ENCODE data around the gene EFCAB5. TPM values are rescaled to one million over a fixed set of nuclear protein-coding genes. Genes with fewer than 3 reads are reported as not detected.

EFCAB5 gene
- total and polyA plus RNA-seq, 10 of the 15 experiments (the other 5 are each of a cell fraction or from before 2014, with no cell fraction given): 0.39 to 2.6 (median 1.0) TPM

- TF ChIP-seq, protein P1, sequence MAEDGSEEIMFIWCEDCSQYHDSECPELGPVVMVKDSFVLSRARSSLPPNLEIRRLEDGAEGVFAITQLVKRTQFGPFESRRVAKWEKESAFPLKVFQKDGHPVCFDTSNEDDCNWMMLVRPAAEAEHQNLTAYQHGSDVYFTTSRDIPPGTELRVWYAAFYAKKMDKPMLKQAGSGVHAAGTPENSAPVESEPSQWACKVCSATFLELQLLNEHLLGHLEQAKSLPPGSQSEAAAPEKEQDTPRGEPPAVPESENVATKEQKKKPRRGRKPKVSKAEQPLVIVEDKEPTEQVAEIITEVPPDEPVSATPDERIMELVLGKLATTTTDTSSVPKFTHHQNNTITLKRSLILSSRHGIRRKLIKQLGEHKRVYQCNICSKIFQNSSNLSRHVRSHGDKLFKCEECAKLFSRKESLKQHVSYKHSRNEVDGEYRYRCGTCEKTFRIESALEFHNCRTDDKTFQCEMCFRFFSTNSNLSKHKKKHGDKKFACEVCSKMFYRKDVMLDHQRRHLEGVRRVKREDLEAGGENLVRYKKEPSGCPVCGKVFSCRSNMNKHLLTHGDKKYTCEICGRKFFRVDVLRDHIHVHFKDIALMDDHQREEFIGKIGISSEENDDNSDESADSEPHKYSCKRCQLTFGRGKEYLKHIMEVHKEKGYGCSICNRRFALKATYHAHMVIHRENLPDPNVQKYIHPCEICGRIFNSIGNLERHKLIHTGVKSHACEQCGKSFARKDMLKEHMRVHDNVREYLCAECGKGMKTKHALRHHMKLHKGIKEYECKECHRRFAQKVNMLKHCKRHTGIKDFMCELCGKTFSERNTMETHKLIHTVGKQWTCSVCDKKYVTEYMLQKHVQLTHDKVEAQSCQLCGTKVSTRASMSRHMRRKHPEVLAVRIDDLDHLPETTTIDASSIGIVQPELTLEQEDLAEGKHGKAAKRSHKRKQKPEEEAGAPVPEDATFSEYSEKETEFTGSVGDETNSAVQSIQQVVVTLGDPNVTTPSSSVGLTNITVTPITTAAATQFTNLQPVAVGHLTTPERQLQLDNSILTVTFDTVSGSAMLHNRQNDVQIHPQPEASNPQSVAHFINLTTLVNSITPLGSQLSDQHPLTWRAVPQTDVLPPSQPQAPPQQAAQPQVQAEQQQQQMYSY (CRISPR knock-in tag; IDR thresholded peaks at IDR 0.05): no peak
- TF ChIP-seq NR2C1 (IDR thresholded peaks at IDR 0.05) (no peak), MEF2B (IDR thresholded peaks at IDR 0.05; ENCODE audit: partially characterized antibody, poor library complexity, severe bottlenecking) (no peak), WRNIP1 (IDR thresholded peaks at IDR 0.05; ENCODE audit: borderline replicate concordance, low read depth, low read length) (0 out of 2 replicates have a peak, but pooled peaks have one; percentile 45), ZZZ3 (IDR thresholded peaks at IDR 0.05; ENCODE audit: control insufficient read depth, insufficient read length, low read depth) (no peak), RCOR1 (conservative IDR thresholded peaks at IDR 0.05; ENCODE audit: low read depth, low read length) (no peak), RAD51 (IDR thresholded peaks at IDR 0.05) (no peak; the same call in 1 of the 2 replicates), SIX5 (IDR thresholded peaks at IDR 0.05; ENCODE audit: low read depth, low read length, severe bottlenecking) (no peak), ZNF217 (IDR thresholded peaks at IDR 0.05) (no peak), BMI1 (IDR thresholded peaks at IDR 0.05; ENCODE audit: borderline replicate concordance) (no peak), FOXK2 (IDR thresholded peaks at IDR 0.05) (no peak), SMAD1 (IDR thresholded peaks at IDR 0.05; ENCODE audit: low read depth, partially characterized antibody) (peak; percentile 83), TBL1XR1 (IDR thresholded peaks at IDR 0.05; ENCODE audit: low read depth, low read length) (no peak), SREBF2 (IDR thresholded peaks at IDR 0.05; ENCODE audit: low read length) (no peak)
- TF ChIP-seq, protein P2, sequence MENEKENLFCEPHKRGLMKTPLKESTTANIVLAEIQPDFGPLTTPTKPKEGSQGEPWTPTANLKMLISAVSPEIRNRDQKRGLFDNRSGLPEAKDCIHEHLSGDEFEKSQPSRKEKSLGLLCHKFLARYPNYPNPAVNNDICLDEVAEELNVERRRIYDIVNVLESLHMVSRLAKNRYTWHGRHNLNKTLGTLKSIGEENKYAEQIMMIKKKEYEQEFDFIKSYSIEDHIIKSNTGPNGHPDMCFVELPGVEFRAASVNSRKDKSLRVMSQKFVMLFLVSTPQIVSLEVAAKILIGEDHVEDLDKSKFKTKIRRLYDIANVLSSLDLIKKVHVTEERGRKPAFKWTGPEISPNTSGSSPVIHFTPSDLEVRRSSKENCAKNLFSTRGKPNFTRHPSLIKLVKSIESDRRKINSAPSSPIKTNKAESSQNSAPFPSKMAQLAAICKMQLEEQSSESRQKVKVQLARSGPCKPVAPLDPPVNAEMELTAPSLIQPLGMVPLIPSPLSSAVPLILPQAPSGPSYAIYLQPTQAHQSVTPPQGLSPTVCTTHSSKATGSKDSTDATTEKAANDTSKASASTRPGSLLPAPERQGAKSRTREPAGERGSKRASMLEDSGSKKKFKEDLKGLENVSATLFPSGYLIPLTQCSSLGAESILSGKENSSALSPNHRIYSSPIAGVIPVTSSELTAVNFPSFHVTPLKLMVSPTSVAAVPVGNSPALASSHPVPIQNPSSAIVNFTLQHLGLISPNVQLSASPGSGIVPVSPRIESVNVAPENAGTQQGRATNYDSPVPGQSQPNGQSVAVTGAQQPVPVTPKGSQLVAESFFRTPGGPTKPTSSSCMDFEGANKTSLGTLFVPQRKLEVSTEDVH (IDR thresholded peaks at IDR 0.05; ENCODE audit: low read depth, partially characterized antibody): no peak
- TF ChIP-seq, protein P3, sequence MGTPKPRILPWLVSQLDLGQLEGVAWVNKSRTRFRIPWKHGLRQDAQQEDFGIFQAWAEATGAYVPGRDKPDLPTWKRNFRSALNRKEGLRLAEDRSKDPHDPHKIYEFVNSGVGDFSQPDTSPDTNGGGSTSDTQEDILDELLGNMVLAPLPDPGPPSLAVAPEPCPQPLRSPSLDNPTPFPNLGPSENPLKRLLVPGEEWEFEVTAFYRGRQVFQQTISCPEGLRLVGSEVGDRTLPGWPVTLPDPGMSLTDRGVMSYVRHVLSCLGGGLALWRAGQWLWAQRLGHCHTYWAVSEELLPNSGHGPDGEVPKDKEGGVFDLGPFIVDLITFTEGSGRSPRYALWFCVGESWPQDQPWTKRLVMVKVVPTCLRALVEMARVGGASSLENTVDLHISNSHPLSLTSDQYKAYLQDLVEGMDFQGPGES (IDR thresholded peaks at IDR 0.05): no peak
- TF ChIP-seq, protein P4, sequence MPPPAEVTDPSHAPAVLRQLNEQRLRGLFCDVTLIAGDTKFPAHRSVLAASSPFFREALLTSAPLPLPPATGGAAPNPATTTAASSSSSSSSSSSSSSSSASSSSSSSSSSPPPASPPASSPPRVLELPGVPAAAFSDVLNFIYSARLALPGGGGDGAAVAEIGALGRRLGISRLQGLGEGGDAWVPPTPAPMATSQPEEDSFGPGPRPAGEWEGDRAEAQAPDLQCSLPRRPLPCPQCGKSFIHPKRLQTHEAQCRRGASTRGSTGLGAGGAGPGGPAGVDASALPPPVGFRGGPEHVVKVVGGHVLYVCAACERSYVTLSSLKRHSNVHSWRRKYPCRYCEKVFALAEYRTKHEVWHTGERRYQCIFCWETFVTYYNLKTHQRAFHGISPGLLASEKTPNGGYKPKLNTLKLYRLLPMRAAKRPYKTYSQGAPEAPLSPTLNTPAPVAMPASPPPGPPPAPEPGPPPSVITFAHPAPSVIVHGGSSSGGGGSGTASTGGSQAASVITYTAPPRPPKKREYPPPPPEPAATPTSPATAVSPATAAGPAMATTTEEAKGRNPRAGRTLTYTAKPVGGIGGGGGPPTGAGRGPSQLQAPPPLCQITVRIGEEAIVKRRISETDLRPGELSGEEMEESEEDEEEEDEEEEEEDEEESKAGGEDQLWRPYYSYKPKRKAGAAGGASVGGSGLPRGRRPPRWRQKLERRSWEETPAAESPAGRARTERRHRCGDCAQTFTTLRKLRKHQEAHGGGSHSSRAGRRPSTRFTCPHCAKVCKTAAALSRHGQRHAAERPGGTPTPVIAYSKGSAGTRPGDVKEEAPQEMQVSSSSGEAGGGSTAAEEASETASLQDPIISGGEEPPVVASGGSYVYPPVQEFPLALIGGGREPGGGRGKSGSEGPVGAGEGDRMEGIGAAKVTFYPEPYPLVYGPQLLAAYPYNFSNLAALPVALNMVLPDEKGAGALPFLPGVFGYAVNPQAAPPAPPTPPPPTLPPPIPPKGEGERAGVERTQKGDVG (CRISPR knock-in tag; IDR thresholded peaks at IDR 0.05): no peak
Measured at GRCh38 chr17:30116661-30117551, 175.5 kb downstream of the EFCAB5 start, which contains the start of gene NSRP1 (continued).

Data from GM12878 (cell line).